ENCODE results near the gene PRPSAP1.
"Not testable (repeated sequence)": the region's sequence is repeated elsewhere in the genome, so short reads cannot be mapped to it uniquely, and the experiment has no call there.

PRPSAP1 gene

GRCh38 chr17:76357597-76358158, 4.0 kb upstream of the PRPSAP1 start:
- DNase-seq, result no peak

GRCh38 chr17:76356803-76357456, 3.2 kb upstream of the PRPSAP1 start:
- DNase-seq, result peak; percentile 47

- DNase-seq, result peak; percentile 65
These were observed 1.1 kb upstream of the PRPSAP1 start for GRCh38 chr17:76354747-76355310.

DNA sequence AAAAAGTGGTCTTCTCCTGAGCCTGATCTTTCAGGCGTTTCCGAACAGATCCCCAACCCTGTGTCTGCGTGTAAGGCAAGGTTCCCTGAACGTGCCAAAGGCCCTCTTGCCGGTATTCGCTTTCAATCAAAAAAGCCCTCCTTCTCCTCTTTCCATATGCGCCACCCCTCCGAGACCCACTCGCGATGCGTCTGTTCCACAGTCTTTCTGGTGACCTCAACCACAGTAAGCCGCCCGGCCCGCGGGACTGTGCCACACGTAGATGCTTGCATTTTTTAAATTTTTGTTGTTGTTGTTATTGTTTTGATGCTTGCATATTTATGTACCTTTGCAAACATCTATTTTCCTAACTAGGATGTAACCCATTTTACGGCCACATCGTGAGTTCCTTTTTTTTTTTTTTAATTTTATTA, 607 bp upstream of the PRPSAP1 start:
- no peak for DNase-seq

DNA sequence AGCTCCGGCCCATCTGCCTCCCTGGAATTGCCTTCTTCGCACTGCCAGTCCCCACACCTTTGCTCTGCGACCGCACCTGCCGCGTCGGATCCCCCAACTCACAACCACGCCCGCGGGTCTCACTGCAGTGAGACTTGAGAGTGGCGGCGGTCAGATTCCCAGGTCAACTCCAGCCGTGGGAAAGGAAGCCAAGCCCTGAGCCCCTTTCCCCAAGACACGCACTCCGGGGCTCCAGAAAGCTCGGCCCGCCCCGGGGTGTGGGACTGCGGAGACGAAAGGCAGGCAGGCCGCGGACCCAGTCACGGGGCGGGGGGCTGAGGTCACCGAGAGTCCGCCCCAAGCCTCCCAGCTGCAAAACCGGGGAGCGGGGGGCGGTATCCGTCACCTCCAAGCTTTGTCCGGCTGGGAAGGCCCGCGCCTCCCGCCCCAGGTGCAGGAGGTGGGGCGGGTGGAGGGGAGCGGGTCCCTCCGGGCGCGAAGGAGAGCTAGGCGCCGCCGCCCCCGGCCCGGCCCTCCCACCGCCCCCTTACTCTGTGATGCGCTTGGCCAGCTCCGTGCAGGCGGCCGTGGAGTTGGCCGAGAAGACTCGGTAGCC, 615 bp downstream of the PRPSAP1 start:
- peak; percentile 69 for DNase-seq

- no peak for DNase-seq
These were observed 2.1 kb downstream of the PRPSAP1 start for GRCh38 chr17:76351526-76352071.

- no peak for DNase-seq
These were observed 3.3 kb downstream of the PRPSAP1 start for GRCh38 chr17:76350463-76350862.

- not testable (repeated sequence) for DNase-seq
These were observed 6.8 kb downstream of the PRPSAP1 start for GRCh38 chr17:76346936-76347335.

- peak; percentile 25 for DNase-seq
These were observed 8.2 kb downstream of the PRPSAP1 start for GRCh38 chr17:76345377-76345974.

DNA sequence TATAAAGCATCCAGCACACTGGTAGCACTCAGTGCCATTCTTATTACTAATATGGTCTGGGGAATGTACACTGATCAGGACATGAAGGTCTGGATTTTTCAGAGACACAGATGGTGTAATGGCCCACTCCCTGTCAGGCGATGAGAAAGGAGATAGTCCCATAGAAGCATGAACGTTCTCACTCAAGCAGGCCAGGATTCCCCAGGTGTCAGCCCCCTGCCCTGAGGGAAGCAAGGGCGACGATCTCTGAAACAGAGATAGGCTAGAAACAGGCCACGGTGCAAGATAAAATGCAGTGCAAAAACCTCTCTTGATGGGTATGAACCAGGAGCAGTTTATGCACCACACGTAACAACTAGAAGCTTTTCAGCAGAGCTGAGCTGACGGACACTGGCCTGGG, 10.6 kb downstream of the PRPSAP1 start:
- DNase-seq, result no peak

DNA sequence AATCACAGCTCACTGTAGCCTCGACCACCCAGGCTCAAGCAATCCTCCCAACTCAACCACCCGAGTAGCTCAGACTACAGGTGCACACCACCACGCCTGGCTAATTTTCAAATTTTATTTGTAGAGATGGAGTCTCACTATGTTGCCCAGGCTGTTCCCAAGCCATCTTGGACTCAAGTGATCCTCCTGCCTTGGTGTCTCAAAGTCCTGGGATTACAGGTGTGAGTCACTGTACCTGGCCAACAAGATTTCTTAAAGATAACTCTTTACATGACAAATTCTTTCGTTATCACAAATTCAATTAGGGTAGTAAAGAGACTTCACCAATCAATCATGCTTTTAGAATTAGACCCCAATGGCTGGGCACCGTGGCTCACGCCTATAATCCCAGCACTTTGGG, 12.4 kb downstream of the PRPSAP1 start:
- no peak for DNase-seq

DNA sequence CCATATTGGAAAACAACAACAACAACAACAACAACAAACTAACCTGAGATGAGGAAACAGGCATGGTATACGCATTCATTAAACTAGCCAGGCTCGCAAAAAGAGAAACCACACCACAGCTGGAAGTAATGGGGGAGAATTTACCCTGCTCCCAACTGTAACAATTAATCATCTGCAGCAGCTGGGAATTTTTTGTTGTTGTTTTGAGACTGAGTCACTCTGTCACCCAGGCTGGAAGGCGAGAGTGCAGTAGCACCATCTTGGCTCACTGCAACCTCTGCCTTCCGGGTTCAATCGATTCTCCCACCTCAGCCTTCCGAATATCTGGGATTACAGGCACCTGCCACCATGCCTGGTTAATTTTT, 16.3 kb downstream of the PRPSAP1 start:
- no peak for DNase-seq

DNA sequence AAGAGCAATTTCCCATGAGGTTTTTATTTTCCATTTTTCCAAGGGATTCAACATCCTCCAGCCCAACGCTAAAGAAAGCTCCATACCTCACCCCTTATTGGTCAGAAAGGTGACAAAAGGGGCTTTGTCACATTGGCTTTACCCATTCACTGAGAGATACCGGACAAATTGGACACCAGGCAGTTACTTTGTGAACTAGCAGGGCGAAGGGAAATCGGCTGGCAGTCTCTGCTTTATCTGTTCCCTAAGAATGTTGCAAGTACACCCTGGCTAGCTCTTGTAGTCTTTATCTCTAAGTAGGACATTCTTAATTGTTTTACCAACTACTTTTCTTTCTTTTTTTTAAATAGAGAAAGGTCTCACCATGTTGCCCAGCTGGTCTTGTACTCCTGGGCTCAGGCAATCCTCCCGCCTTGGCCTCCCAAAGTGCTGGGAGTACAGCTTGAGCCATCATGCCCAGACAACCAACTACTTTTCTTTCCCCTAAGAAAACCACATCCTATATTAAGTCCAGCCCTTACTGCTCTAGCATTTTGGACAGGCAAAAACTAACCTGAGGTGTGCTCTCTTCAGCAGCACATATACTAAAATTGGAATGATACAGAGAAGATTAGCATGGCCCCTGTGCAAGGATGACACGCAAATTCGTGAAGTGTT, 16.8 kb downstream of the PRPSAP1 start:
- no peak for DNase-seq

- DNase-seq, result no peak
These were observed 17.9 kb downstream of the PRPSAP1 start for GRCh38 chr17:76335716-76336381.

DNA sequence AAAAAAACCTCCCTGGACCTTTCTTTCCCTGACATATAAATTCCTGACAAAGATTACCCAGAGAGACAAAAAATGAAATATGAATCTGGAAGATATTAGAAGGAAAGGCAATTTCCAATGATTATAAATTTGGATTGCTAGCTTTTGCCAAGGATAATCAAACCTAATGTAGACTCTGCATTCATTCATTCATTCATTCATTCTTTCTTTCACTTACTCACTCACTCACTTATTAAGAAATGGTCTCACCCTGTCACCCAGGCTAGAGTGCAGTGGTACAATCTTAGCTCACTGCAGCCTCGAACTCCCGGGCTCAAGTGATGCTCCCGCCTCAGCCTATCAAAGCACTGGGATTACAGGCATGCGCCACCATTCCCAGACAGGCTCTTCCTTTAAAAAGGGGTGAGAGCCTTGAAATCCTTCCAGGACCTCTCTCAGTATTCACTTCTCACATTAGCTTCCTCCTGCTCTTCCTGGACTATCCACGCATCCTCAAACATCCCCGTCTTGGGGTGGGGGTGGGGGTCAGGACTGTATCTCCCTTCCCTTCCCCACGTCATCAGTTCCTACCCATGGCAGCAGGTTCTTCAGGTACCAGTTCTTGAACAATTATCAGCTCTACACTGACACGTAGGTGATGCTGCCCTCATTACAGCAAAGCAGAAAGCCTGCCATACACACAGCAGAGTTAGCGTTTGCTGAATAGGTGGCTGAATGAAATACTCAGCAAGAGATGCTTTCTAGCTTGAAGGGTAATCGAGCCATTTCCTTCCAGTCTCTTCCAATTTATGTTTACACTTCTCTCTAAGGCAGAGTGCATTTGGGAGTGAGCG, 19.8 kb downstream of the PRPSAP1 start:
- DNase-seq, result no peak

DNA sequence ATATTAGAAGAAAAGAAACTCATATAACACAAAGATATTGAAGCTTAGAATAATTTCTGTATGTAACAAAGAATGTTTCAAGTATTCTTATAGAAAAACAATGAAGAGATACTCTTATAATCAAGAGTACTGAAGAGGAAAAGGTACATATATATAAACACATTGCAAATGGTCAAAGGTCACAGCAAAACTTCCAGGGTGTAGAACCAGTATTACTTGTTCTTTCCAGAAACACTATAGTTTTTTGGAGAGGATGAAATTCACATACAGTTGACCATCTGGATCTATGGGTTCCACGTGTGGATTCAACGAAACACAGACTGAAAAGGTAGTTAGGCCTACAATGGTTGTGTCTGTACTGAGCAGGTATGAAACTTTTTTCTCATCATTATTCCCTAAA, 22.6 kb downstream of the PRPSAP1 start:
- DNase-seq, result peak; percentile 57

GRCh38 chr17:76329664-76330063, 24.1 kb downstream of the PRPSAP1 start:
- no peak for DNase-seq

GRCh38 chr17:76327696-76328095, 26.0 kb downstream of the PRPSAP1 start:
- DNase-seq, result no peak

DNA sequence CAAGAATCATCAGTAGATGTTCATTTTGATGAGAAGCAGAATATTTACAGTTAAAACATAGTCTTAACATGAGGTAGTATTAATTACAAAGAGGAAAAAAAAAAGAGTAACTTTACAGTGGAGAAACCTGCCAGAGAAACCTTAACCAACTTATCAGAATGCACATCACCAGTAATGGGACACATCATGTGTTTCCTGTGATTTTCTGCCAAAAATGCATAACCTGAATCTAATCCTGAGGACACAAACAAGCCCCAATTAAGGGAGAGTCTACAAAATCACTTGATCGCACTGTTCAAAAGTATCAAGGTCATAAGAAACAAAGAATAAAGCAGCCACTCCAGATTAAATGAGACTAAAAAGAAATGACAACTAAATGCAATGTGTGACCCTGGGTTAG, 27.4 kb downstream of the PRPSAP1 start:
- no peak for DNase-seq

- no peak for DNase-seq
These were observed 35.1 kb downstream of the PRPSAP1 start for GRCh38 chr17:76318586-76318985.

GRCh38 chr17:76317535-76317934, 36.2 kb downstream of the PRPSAP1 start:
- no peak for DNase-seq
